Left hindlimb (tissue), 1 donor: ENCODE measurements around the gene PSD2.

Source experiments
- DNase-seq: peaks from one replicate; pipeline ENCODE4 v3.0.0-alpha.2; 2018

PSD2 gene

GRCh38 chr5:139882316-139882715 is 86.7 kb downstream of the PSD2 start:
- DNase-seq, result no peak

- peak; percentile 65 for DNase-seq
Measured at GRCh38 chr5:139882961-139883539, 87.4 kb downstream of the PSD2 start.

GRCh38 chr5:139884144-139884543 is 88.5 kb downstream of the PSD2 start:
- DNase-seq, result no peak

GRCh38 chr5:139884734-139885133 is 89.1 kb downstream of the PSD2 start:
- no peak for DNase-seq

GRCh38 chr5:139885172-139885856 is 89.7 kb downstream of the PSD2 start:
- no peak for DNase-seq

GRCh38 chr5:139885857-139886208 is 90.2 kb downstream of the PSD2 start:
- no peak for DNase-seq

GRCh38 chr5:139886213-139886612 is 90.6 kb downstream of the PSD2 start:
- no peak for DNase-seq

- no peak for DNase-seq
Measured at GRCh38 chr5:139888370-139888769, 92.8 kb downstream of the PSD2 start.

GRCh38 chr5:139889410-139889809 is 93.8 kb downstream of the PSD2 start:
- DNase-seq, result no peak

GRCh38 chr5:139893873-139894272 is 98.3 kb downstream of the PSD2 start:
- no peak for DNase-seq
